GM18502 (cell line): ENCODE results near the gene FAM210A.

Source experiments
- ATAC-seq: cut with Tn5 transposase; IDR thresholded peaks from one replicate; pipeline ENCODE4 v1.9.1; 2021; ENCODE audit warnings: mild to moderate bottlenecking; ENCODE audit not compliant: unreplicated experiment, poor library complexity

The FAM210A gene

GRCh38 chr18:13624563-13625237, 101.7 kb downstream of the FAM210A start:
- ATAC-seq: no peak

GRCh38 chr18:13623871-13624270, 102.5 kb downstream of the FAM210A start:
- ATAC-seq: no peak

GRCh38 chr18:13623348-13623747, 103.0 kb downstream of the FAM210A start:
- no peak for ATAC-seq

GRCh38 chr18:13622751-13623150, 103.6 kb downstream of the FAM210A start:
- no peak for ATAC-seq

- no peak for ATAC-seq
Measured at GRCh38 chr18:13621886-13622619, 104.3 kb downstream of the FAM210A start.

- no peak for ATAC-seq
Measured at GRCh38 chr18:13621446-13621849, 104.9 kb downstream of the FAM210A start.

GRCh38 chr18:13620818-13621445, 105.4 kb downstream of the FAM210A start:
- no peak for ATAC-seq

GRCh38 chr18:13620206-13620672, 106.1 kb downstream of the FAM210A start:
- no peak for ATAC-seq

GRCh38 chr18:13619505-13620205, 106.7 kb downstream of the FAM210A start:
- ATAC-seq: no peak

- ATAC-seq: no peak
Measured at GRCh38 chr18:13618760-13619438, 107.5 kb downstream of the FAM210A start.

GRCh38 chr18:13617826-13618515, 108.4 kb downstream of the FAM210A start:
- ATAC-seq: no peak

GRCh38 chr18:13616525-13617035, 109.8 kb downstream of the FAM210A start:
- no peak for ATAC-seq

- no peak for ATAC-seq
Measured at GRCh38 chr18:13616041-13616440, 110.3 kb downstream of the FAM210A start.

GRCh38 chr18:13615432-13615861, 110.9 kb downstream of the FAM210A start:
- ATAC-seq: no peak

GRCh38 chr18:13614641-13615288, 111.6 kb downstream of the FAM210A start:
- ATAC-seq: no peak

- peak; percentile 17 for ATAC-seq
Measured at GRCh38 chr18:13613591-13614501, 112.5 kb downstream of the FAM210A start.
